H9 (cell line): ENCODE data around the gene SMO. TPM values are rescaled to one million over a fixed set of nuclear protein-coding genes. Genes with fewer than 3 reads are reported as not detected.
A peak's percentile ranks its signal among the peaks of the same experiment; 100 is the strongest.

Experiments used
- DNase-seq: peaks from one replicate; pipeline ENCODE4 v3.0.0-alpha.2; 2017
- H2AFZ ChIP-seq: one replicate; pipeline ENCODE4 v1.6.1; 2013; ENCODE audit warnings: mild to moderate bottlenecking, low read length, control low read depth, moderate library complexity
- H2AK5ac ChIP-seq: 2 replicates; pipeline ENCODE4 v1.6.1; 2013; ENCODE audit warnings: low read length, control low read depth, mixed read lengths; ENCODE audit not compliant: insufficient read length
- H2BK120ac ChIP-seq: one replicate; pipeline ENCODE4 v1.6.1; 2013; ENCODE audit warnings: low read depth, mild to moderate bottlenecking, low read length, control low read depth, inconsistent platforms; ENCODE audit not compliant: poor library complexity, severe bottlenecking
- H2BK12ac ChIP-seq: 2 replicates; pipeline ENCODE4 v1.6.1; 2013; ENCODE audit warnings: low read length, control low read depth, mixed read lengths, low read depth; ENCODE audit not compliant: insufficient read length
- H2BK15ac ChIP-seq: 2 replicates; pipeline ENCODE4 v1.6.1; 2013; ENCODE audit warnings: low read depth, low read length, control low read depth
- H2BK20ac ChIP-seq: one replicate; pipeline ENCODE4 v1.6.1; 2013; ENCODE audit warnings: low read depth, mild to moderate bottlenecking, low read length, control low read depth, inconsistent platforms; ENCODE audit not compliant: poor library complexity, severe bottlenecking
- H2BK5ac ChIP-seq: 2 replicates; pipeline ENCODE4 v1.6.1; 2013; ENCODE audit warnings: low read length, control low read depth, mixed read lengths; ENCODE audit not compliant: insufficient read length
- H3K14ac ChIP-seq: 2 replicates; pipeline ENCODE4 v1.6.1; 2013; ENCODE audit warnings: low read length, control low read depth; ENCODE audit not compliant: insufficient read depth
- H3K18ac ChIP-seq: 2 replicates; pipeline ENCODE4 v1.6.1; 2013; ENCODE audit warnings: low read depth, mild to moderate bottlenecking, mixed read lengths, low read length, control low read depth; ENCODE audit not compliant: insufficient read length
- H3K23ac ChIP-seq: 2 replicates; pipeline ENCODE4 v1.6.1; 2013; ENCODE audit warnings: low read length, control low read depth, mixed read lengths, low read depth; ENCODE audit not compliant: insufficient read length
- H3K23me2 ChIP-seq: 2 replicates; pipeline ENCODE4 v1.6.1; 2013; ENCODE audit warnings: low read depth, mild to moderate bottlenecking, mixed read lengths, low read length, control low read depth; ENCODE audit not compliant: insufficient read length, poor library complexity, severe bottlenecking
- H3K27ac ChIP-seq: 2 replicates; pipeline ENCODE4 v1.5.1; 2013; ENCODE audit warnings: low read length, control low read depth, mixed read lengths, low read depth; ENCODE audit not compliant: insufficient read length
- H3K27me3 ChIP-seq: 2 replicates; pipeline ENCODE4 v1.6.1; 2013; ENCODE audit warnings: low read length, control low read depth, inconsistent platforms; ENCODE audit not compliant: insufficient read depth
- H3K4ac ChIP-seq: 2 replicates; pipeline ENCODE4 v1.6.1; 2013; ENCODE audit warnings: low read depth, mild to moderate bottlenecking, control low read depth, inconsistent platforms, low read length, moderate library complexity
- H3K4me1 ChIP-seq: 2 replicates; pipeline ENCODE4 v1.6.1; 2013; ENCODE audit warnings: low read length, control low read depth, inconsistent platforms; ENCODE audit not compliant: insufficient read depth
- H3K4me2 ChIP-seq: 2 replicates; pipeline ENCODE4 v1.6.1; 2013; ENCODE audit warnings: low read length, control low read depth, mixed read lengths; ENCODE audit not compliant: insufficient read length, insufficient read depth
- H3K56ac ChIP-seq: 2 replicates; pipeline ENCODE4 v1.6.1; 2013; ENCODE audit warnings: low read depth, mild to moderate bottlenecking, mixed read lengths, low read length, control low read depth; ENCODE audit not compliant: insufficient read length
- H3K79me1 ChIP-seq: 2 replicates; pipeline ENCODE4 v1.6.1; 2013; ENCODE audit warnings: low read depth, mild to moderate bottlenecking, moderate library complexity, low read length, control low read depth, inconsistent platforms; ENCODE audit not compliant: insufficient read depth, poor library complexity, severe bottlenecking
- H3K79me2 ChIP-seq: 2 replicates; pipeline ENCODE4 v1.6.1; 2013; ENCODE audit warnings: low read length, control low read depth, inconsistent platforms; ENCODE audit not compliant: insufficient read depth
- H3K9ac ChIP-seq: 2 replicates; pipeline ENCODE4 v1.6.1; 2013; ENCODE audit warnings: low read length, control low read depth, mixed read lengths; ENCODE audit not compliant: insufficient read length; ENCODE audit errors: extremely low read depth
- H3K9me3 ChIP-seq: one replicate; pipeline ENCODE4 v1.6.1; 2013; ENCODE audit warnings: low read depth, low read length, inconsistent platforms; ENCODE audit not compliant: control insufficient read depth
- H3T11ph ChIP-seq: one replicate; pipeline ENCODE4 v1.6.1; 2013; ENCODE audit warnings: mild to moderate bottlenecking, low read length, control low read depth, inconsistent platforms
- H4K20me1 ChIP-seq: one replicate; pipeline ENCODE4 v1.6.1; 2013; ENCODE audit not compliant: control insufficient read depth, insufficient read length, insufficient read depth
- H4K5ac ChIP-seq: 2 replicates; pipeline ENCODE4 v1.6.1; 2013; ENCODE audit warnings: low read depth, mild to moderate bottlenecking, mixed read lengths, low read length, control low read depth; ENCODE audit not compliant: insufficient read length
- H4K8ac ChIP-seq: replicated peaks from 2 replicates; pipeline ENCODE4 v1.6.1; 2013; ENCODE audit warnings: low read length, control low read depth, mixed read lengths, low read depth; ENCODE audit not compliant: insufficient read length
- H4K91ac ChIP-seq: 2 replicates; pipeline ENCODE4 v1.6.1; 2013; ENCODE audit warnings: low read depth, mild to moderate bottlenecking, moderate library complexity, mixed read lengths, low read length, control low read depth; ENCODE audit not compliant: insufficient read length
- H3K27ac Mint-ChIP-seq, 3 experiments: 2 replicates in 2 of 3; 3 replicates in 1 of 3; pipeline ENCODE4 v1.8.0; 2020 to 2021; ENCODE audit warnings: mixed read lengths in 3 of 3, mild to moderate bottlenecking in 1 of 3, moderate library complexity in 1 of 3
- H3K27me3 Mint-ChIP-seq: 2 replicates; pipeline ENCODE4 v1.8.0; 2021; ENCODE audit warnings: low read depth, mild to moderate bottlenecking, moderate library complexity, mixed read lengths
- H3K36me3 Mint-ChIP-seq, 3 experiments: 2 replicates in 2 of 3; 3 replicates in 1 of 3; pipeline ENCODE4 v1.8.0; 2020 to 2021; ENCODE audit warnings: low read depth in 3 of 3, mixed read lengths in 3 of 3; ENCODE audit not compliant: insufficient read depth in 1 of 3
- H3K4me1 Mint-ChIP-seq, 2 experiments: 2 replicates each; pipeline ENCODE4 v1.8.0; 2020; ENCODE audit warnings: mixed read lengths in 2 of 2
- H3K4me3 Mint-ChIP-seq, 2 experiments: 2 replicates in 1 of 2; 3 replicates in 1 of 2; pipeline ENCODE4 v1.8.0; 2020 to 2021; ENCODE audit warnings: mild to moderate bottlenecking in 2 of 2, mixed read lengths in 2 of 2, moderate library complexity in 1 of 2
- H3K9me3 Mint-ChIP-seq, 2 experiments: 2 replicates in 1 of 2; 3 replicates in 1 of 2; pipeline ENCODE4 v1.8.0; 2020; ENCODE audit warnings: mild to moderate bottlenecking in 2 of 2, mixed read lengths in 2 of 2, moderate library complexity in 1 of 2
- CTCF ChIP-seq: fragments of 200-600 bp; sonication (generic); conservative IDR thresholded peaks from 3 replicates; pipeline ENCODE4 v1.8.0; 2021; ENCODE audit warnings: antibody characterized with exemption, mild to moderate bottlenecking
- WGBS: extraction: QIAGEN DNeasy Blood & Tissue Kit; methylation state at CpG from one replicate; pipeline ENCODE4 v1.1.7; 2013; ENCODE audit warnings: missing lambda C conversion rate, low lambda C conversion rate, mixed read lengths; ENCODE audit not compliant: insufficient read length; ENCODE audit errors: extremely low coverage; 5-methylcytosine and 5-hydroxymethylcytosine counted together
- total RNA-seq: library from RNA; stranded (reverse); gene quantifications from 2 replicates; pipeline ENCODE4 v1.2.1, GENCODE V29; 2021

The SMO gene
- total RNA-seq, 1 experiment from 2014 or later = 66.8 TPM

GRCh38 chr7:129143724-129144094 is 44.7 kb upstream of the SMO start:
- H3K56ac ChIP-seq = no peak overlapping the region
- no peak overlapping the region for H3K18ac ChIP-seq
- no peaks in the 10 kb centered on the region; a peak in 2 of 7 replicates for H3K36me3 Mint-ChIP-seq
- H2BK20ac ChIP-seq = no peak overlapping the region
- peak overlapping the region; percentile 89 for H3K4me2 ChIP-seq
- no peak for DNase-seq
- TF ChIP-seq CTCF = no peak
- H4K5ac ChIP-seq = no peak overlapping the region
- peak overlapping the region; percentile 57 to 82 for H3K4me3 Mint-ChIP-seq
- H3K27me3 ChIP-seq = peaks cover 2% of the 10 kb centered on the region; the same call in 1 of the 2 replicates
- no peak overlapping the region for H3K14ac ChIP-seq
- no peak overlapping the region for H4K8ac ChIP-seq
- no peak overlapping the region for H2AK5ac ChIP-seq
- H3K79me2 ChIP-seq = no peaks in the 10 kb centered on the region
- no peak overlapping the region for H2BK120ac ChIP-seq
- no peak overlapping the region for H2BK5ac ChIP-seq
- peaks cover 38% of the 10 kb centered on the region for H3K27me3 Mint-ChIP-seq
- H3T11ph ChIP-seq = no peak overlapping the region
- no peak overlapping the region for H2BK15ac ChIP-seq
- H3K4me1 ChIP-seq = no peaks in the 10 kb centered on the region
- WGBS = 100% methylated on average over 2 of the region's 10 CpGs
- no peak overlapping the region for H3K23ac ChIP-seq
- H2AFZ ChIP-seq = no peak overlapping the region
- H3K9me3 Mint-ChIP-seq = no peaks in the 10 kb centered on the region
- H3K23me2 ChIP-seq = peaks cover 7% of the 10 kb centered on the region
- H2BK12ac ChIP-seq = no peak overlapping the region
- H3K79me1 ChIP-seq = no peaks in the 10 kb centered on the region
- no peak overlapping the region for H3K27ac ChIP-seq
- H3K27ac Mint-ChIP-seq = no peak overlapping the region
- no peak overlapping the region for H3K9ac ChIP-seq
- H3K4me1 Mint-ChIP-seq = peaks cover 12 to 17% of the 10 kb centered on the region in 2 experiments
- H4K91ac ChIP-seq = no peak overlapping the region
- no peaks in the 10 kb centered on the region for H4K20me1 ChIP-seq
- H3K9me3 ChIP-seq = no peaks in the 10 kb centered on the region
- H3K4ac ChIP-seq = no peak overlapping the region
